Suppressor macrophage treated with lipopolysaccharide for 4 hours (primary cell): ENCODE results near the gene FEZF1.

Experiments used
- DNase-seq: peaks from one replicate; pipeline ENCODE4 v3.0.0-alpha.2; 2020

FEZF1 gene

GRCh38 chr7:122261442-122261841 lies 43.1 kb downstream of the FEZF1 start:
- DNase-seq: no peak

DNA sequence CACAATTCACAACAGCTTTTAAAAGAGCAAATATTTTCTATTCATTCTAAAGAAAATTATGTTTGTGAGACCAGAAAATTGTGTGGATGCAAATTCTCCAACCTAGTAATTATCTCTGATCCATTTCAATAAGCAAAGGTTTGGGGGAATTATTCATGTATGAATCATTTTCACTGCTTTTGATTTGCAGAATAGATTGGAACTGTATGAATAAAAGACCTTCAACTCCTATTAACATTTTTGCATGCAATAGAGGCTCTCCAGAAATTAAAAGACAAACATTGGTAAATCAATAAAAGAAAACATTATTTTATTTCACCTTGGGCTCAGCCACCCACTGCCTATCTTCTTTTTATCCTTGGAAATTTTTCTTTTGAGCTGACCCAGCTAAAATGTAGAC lies 43.5 kb downstream of the FEZF1 start:
- DNase-seq: no peak

DNA sequence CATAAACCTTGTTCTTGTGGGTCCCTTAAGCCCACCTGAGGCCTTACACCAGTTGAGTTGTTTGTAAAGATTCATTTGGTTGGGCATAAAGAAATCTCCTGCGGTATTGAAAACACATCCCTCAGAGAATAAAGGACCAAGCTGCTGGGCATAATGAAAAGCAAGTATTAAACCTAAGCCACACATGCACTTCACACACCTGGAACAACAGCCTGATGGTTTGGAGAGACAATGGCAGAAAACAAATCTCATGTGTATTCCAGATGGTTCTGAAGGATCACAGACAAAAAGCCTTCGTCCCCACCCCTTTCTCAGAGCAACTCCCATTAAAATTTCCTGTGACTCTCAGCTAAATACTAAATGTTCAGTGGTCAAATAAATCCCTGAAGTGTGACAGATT lies 44.2 kb downstream of the FEZF1 start:
- no peak for DNase-seq

- no peak for DNase-seq
Measured at GRCh38 chr7:122258971-122259370, 45.6 kb downstream of the FEZF1 start.

GRCh38 chr7:122257056-122257455 lies 47.5 kb downstream of the FEZF1 start:
- DNase-seq: no peak

GRCh38 chr7:122256046-122256445 lies 48.5 kb downstream of the FEZF1 start:
- DNase-seq: no peak

GRCh38 chr7:122255454-122255853 lies 49.1 kb downstream of the FEZF1 start:
- no peak for DNase-seq
